GM18870 (cell line): Measurements from ENCODE around the gene RAB29.
"Not testable (repeated sequence)": the region's sequence is repeated elsewhere in the genome, so short reads cannot be mapped to it uniquely, and the experiment has no call there.

ENCODE experiments used
- ATAC-seq: cut with Tn5 transposase; IDR thresholded peaks from one replicate; pipeline ENCODE4 v1.9.1; 2021; ENCODE audit warnings: moderate library complexity; ENCODE audit not compliant: unreplicated experiment

The RAB29 gene

DNA sequence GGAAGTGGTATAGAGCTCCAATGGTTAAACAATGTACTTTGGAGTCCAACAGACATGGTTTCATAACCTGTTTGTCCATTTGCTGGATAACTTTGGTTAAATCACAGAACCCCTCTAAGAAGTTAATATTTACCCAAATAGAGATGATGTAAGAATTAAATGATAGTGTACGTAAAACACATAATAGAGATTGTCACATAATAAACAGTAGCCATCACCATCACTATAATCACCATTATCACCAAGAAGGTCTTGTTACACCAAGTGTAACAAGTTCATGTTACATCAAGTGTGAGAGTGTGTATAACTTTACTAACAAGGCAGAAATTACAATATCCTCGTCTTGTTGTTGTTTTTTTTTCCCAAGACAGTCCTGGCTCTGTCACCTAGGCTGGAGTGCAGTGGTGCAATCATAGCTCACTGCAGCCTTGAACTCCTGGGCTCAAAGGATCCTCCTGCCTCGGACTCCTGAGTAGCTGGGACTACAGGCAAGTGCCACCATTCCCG is 48.6 kb downstream of the RAB29 start:
- ATAC-seq: no peak

- no peak for ATAC-seq
Measured at GRCh38 chr1:205725514-205725913, 49.8 kb downstream of the RAB29 start.

DNA sequence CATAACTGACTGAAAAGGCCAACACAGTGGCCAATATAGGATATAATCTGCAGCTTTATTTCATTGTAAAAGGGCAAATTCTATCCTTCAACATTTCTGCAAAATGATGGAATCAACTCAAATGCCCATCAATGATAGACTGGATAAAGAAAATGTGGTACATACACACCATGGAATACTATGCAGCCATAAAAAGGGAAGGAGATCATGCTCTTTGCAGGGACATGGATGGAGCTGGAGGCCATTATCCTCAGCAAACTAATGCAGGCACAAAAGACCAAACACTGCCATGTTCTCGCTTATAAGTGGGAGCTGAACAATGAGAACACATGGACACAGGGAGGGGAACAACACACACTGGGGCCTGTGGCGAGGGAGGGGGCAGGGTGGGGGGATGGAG is 54.5 kb downstream of the RAB29 start:
- not testable (repeated sequence) for ATAC-seq

DNA sequence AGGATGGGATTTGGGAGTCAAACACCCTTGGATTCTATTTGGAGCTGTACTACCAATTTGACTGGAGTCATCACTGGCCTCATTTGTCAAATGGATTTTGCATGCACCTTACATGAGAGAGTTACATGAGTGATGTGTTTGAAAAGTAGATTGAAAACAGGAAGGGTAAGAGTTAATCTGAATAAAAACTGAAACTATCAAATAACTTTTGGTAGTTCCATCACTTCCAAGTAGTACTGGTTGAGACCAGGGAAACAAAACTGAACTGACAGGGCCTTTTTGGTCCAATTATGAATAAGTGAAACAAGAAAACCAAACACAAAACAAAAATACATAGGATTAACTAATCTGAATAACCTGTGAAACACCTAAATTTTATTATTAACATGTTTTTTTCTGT is 55.5 kb downstream of the RAB29 start:
- ATAC-seq: no peak

DNA sequence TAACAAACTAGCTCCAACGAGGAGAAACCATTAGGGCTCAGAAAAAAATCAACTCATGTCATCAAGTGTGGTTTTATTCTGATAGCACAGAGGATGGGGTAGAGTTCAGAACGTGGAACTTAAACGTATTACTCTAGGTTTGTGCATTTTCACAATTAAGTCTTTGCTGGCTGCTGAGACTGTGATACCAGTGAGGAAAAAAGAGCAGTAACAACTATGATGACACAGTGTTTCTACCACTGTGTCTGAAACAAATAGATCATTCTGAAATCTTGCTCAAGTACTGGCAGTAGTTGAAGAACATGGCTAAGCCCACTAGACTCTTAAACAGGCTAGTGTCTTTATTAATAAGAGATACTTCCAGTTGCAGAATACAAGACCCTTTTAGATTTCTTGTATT is 56.3 kb downstream of the RAB29 start:
- ATAC-seq: no peak
